IMR-90 (cell line): ENCODE measurements around the gene ADAMTS17. TPM values are rescaled to one million over a fixed set of nuclear protein-coding genes. Genes with fewer than 3 reads are reported as not detected.

ENCODE experiments used
- ATAC-seq: fragments of 200-7000 bp; cut with Tn5 transposase; 2 replicates; pipeline ENCODE4 v1.9.1; 2020; ENCODE audit warnings: low read depth, mild to moderate bottlenecking, moderate library complexity
- Bru-seq: library from RNA; stranded (reverse); fragments of 400-500 nt; gene quantifications from one replicate; lab custom pipeline; 2021; lab: Mats Ljungman, UMichigan
- BruChase-seq, 2 experiments: library from RNA; stranded (reverse); fragments of 400-500 nt; gene quantifications; one replicate each; lab custom pipeline; 2021; lab: Mats Ljungman, UMichigan
- BruUV-seq: library from RNA; stranded (reverse); fragments of 400-500 nt; replicated peaks from 2 replicates; lab custom pipeline; 2021; lab: Mats Ljungman, UMichigan
- CTCF ChIA-PET: fragments of 300-600 bp; formaldehyde crosslinking; extraction: SDS; loops from one replicate; lab custom pipeline; 2021; ENCODE audit warnings: antibody characterized with exemption; lab: Yijun Ruan, JAX
- POLR2A ChIA-PET: fragments of 300-600 bp; sonication (Branson Sonifier 250); formaldehyde crosslinking; loops from one replicate; lab custom pipeline; 2022; ENCODE audit warnings: antibody characterized with exemption; ENCODE audit not compliant: unreplicated experiment; lab: Charles Lee
- DNase-seq: peaks from one replicate; pipeline ENCODE4 v3.0.0; 2013
- H2AFZ ChIP-seq: replicated peaks from 2 replicates; pipeline ENCODE3; 2013; ENCODE audit warnings: low read length, mild to moderate bottlenecking; ENCODE audit not compliant: poor library complexity
- H2AK5ac ChIP-seq: 2 replicates; pipeline ENCODE4 v1.6.1; 2013; ENCODE audit warnings: low read depth, low read length, inconsistent platforms
- H2AK9ac ChIP-seq: replicated peaks from 2 replicates; pipeline ENCODE3; 2013; ENCODE audit warnings: mild to moderate bottlenecking, low read depth, low read length, moderate library complexity; ENCODE audit not compliant: poor library complexity
- H2BK120ac ChIP-seq: 2 replicates; pipeline ENCODE4 v1.6.1; 2013; ENCODE audit warnings: low read depth, low read length, inconsistent platforms
- H2BK15ac ChIP-seq: 3 replicates; pipeline ENCODE4 v1.6.1; 2013; ENCODE audit warnings: low read depth, low read length, inconsistent platforms
- H2BK20ac ChIP-seq: 2 replicates; pipeline ENCODE4 v1.6.1; 2013; ENCODE audit warnings: low read depth, mild to moderate bottlenecking, inconsistent platforms, low read length, moderate library complexity
- H2BK5ac ChIP-seq: 2 replicates; pipeline ENCODE4 v1.6.1; 2013; ENCODE audit warnings: mild to moderate bottlenecking, low read depth, low read length, inconsistent platforms; ENCODE audit not compliant: poor library complexity, severe bottlenecking
- H3K14ac ChIP-seq: replicated peaks from 2 replicates; pipeline ENCODE4 v1.6.1; 2013; ENCODE audit warnings: low read depth, low read length, inconsistent platforms
- H3K18ac ChIP-seq: 2 replicates; pipeline ENCODE4 v1.6.1; 2013; ENCODE audit warnings: low read depth, low read length, control low read depth
- H3K23ac ChIP-seq: 2 replicates; pipeline ENCODE4 v1.6.1; 2013; ENCODE audit warnings: low read depth, low read length, inconsistent platforms
- H3K27ac ChIP-seq: 2 replicates; pipeline ENCODE4 v1.5.1; 2013; ENCODE audit warnings: mild to moderate bottlenecking, control low read depth, low read length; ENCODE audit not compliant: insufficient read depth
- H3K27me3 ChIP-seq: 2 replicates; pipeline ENCODE4 v1.6.1; 2013; ENCODE audit warnings: low read length; ENCODE audit not compliant: control insufficient read depth, insufficient read depth
- H3K36me3 ChIP-seq: 2 replicates; pipeline ENCODE4 v1.6.1; 2013; ENCODE audit warnings: low read length, mixed read lengths; ENCODE audit not compliant: control insufficient read depth, insufficient read depth
- H3K4ac ChIP-seq: 2 replicates; pipeline ENCODE4 v1.6.1; 2013; ENCODE audit warnings: low read depth, low read length, inconsistent platforms
- H3K4me1 ChIP-seq: 2 replicates; pipeline ENCODE4 v1.6.1; 2013; ENCODE audit warnings: low read length, mixed read lengths; ENCODE audit not compliant: control insufficient read depth, insufficient read depth
- H3K4me2 ChIP-seq: 2 replicates; pipeline ENCODE4 v1.6.1; 2013; ENCODE audit warnings: low read depth, mild to moderate bottlenecking, control low read depth, low read length, moderate library complexity
- H3K4me3 ChIP-seq: 2 replicates; pipeline ENCODE4 v1.5.1; 2013; ENCODE audit warnings: low read depth, mild to moderate bottlenecking, control low read depth, low read length, moderate library complexity; ENCODE audit not compliant: insufficient read depth
- H3K56ac ChIP-seq: 2 replicates; pipeline ENCODE4 v1.6.1; 2013; ENCODE audit warnings: low read length, inconsistent platforms; ENCODE audit not compliant: insufficient read depth; ENCODE audit errors: extremely low read depth
- H3K79me1 ChIP-seq, 2 experiments: 2 replicates each; pipeline ENCODE4 v1.6.1; 2013; ENCODE audit warnings: low read length in 2 of 2, inconsistent platforms in 1 of 2, low read depth in 1 of 2
- H3K9ac ChIP-seq: 2 replicates; pipeline ENCODE4 v1.6.1; 2013; ENCODE audit warnings: low read depth, low read length, control low read depth
- H3K9me1 ChIP-seq: 2 replicates; pipeline ENCODE4 v1.6.1; 2013; ENCODE audit warnings: low read length, inconsistent platforms; ENCODE audit not compliant: insufficient read depth
- H3K9me3 ChIP-seq: 2 replicates; pipeline ENCODE4 v1.6.1; 2013; ENCODE audit warnings: low read length; ENCODE audit not compliant: control insufficient read depth, insufficient read depth
- H4K20me1 ChIP-seq: 2 replicates; pipeline ENCODE4 v1.6.1; 2013; ENCODE audit warnings: low read length, inconsistent platforms; ENCODE audit not compliant: insufficient read depth
- H4K5ac ChIP-seq: 2 replicates; pipeline ENCODE4 v1.6.1; 2013; ENCODE audit warnings: mild to moderate bottlenecking, low read depth, low read length, control low read depth
- H4K8ac ChIP-seq, 2 experiments: 2 replicates each; pipeline ENCODE4 v1.6.1; 2013; ENCODE audit warnings: low read depth in 2 of 2, low read length in 2 of 2, control low read depth in 1 of 2, inconsistent platforms in 1 of 2
- H4K91ac ChIP-seq: 2 replicates; pipeline ENCODE4 v1.6.1; 2013; ENCODE audit warnings: low read depth, low read length, inconsistent platforms; ENCODE audit not compliant: insufficient read depth
- CHD1 ChIP-seq: IDR thresholded peaks from 2 replicates; pipeline ENCODE4 v1.6.1; 2012; ENCODE audit warnings: low read depth, low read length, improper control_type of control experiment
- FOS ChIP-seq: fragments of 150-350 bp; IDR thresholded peaks from 2 replicates; pipeline ENCODE4 v1.6.1; 2016; ENCODE audit warnings: low read depth, low read length
- RAD21 ChIP-seq: IDR thresholded peaks from 2 replicates; pipeline ENCODE4 v1.6.1; 2012; ENCODE audit warnings: low read length, improper control_type of control experiment
- RCOR1 ChIP-seq: IDR thresholded peaks from 2 replicates; pipeline ENCODE4 v1.6.1; 2012; ENCODE audit warnings: mild to moderate bottlenecking, low read length, improper control_type of control experiment; ENCODE audit not compliant: insufficient replicate concordance
- WGBS, 2 experiments: methylation state at CpG; one replicate each; pipeline versions ENCODE4 v1.1.5 to v1.1.7; 2013; ENCODE audit warnings: missing lambda C conversion rate in 2 of 2; ENCODE audit not compliant: insufficient read length in 1 of 2; ENCODE audit errors: extremely low coverage in 2 of 2; 5-methylcytosine and 5-hydroxymethylcytosine counted together
- dilution Hi-C: fragments of 300-500 bp; cut with HindIII; formaldehyde crosslinking; loops from one replicate; pipeline ENCODE4 v1.14.3; 2018; ENCODE audit warnings: low sequenced_read_pairs; ENCODE audit not compliant: unreplicated experiment
- in situ Hi-C: fragments of 300-500 bp; cut with MboI; formaldehyde crosslinking; loops from 3 replicates; pipeline ENCODE4 v1.14.3; 2019; ENCODE audit warnings: low sequenced_read_pairs, inconsistent platforms, mixed read lengths
- intact Hi-C: fragments of 100-400 bp; cut with micrococcal nuclease; formaldehyde crosslinking; loops from 2 replicates; pipeline ENCODE4 v1.10.0; 2022
- long read RNA-seq: library from polyadenylated mRNA; unstranded; transcript quantifications from one replicate; pipeline ENCODE4 v2.0.0, GENCODE V29; 2021; ENCODE audit not compliant: unreplicated experiment
- polyA plus RNA-seq, 3 experiments: library from polyadenylated mRNA; depleted of rRNA; stranded (reverse); fragments of >200 nt; gene quantifications; 2 replicates each; pipeline ENCODE4 v1.2.3, GENCODE V29; 2012; ENCODE audit warnings: low replicate concordance in 1 of 3
- total RNA-seq: library from RNA; depleted of rRNA; stranded (reverse); fragments of >200 nt; gene quantifications from 2 replicates; pipeline ENCODE4 v1.2.3, GENCODE V29; 2012; rRNA removed
- TF ChIP-seq, protein P1 (sequence below): conservative IDR thresholded peaks from 2 replicates; pipeline ENCODE4 v1.5.1; 2012; ENCODE audit warnings: mild to moderate bottlenecking, low read depth, low read length, improper control_type of control experiment
- TF ChIP-seq, protein P2 (sequence below): fragments of 150-350 bp; IDR thresholded peaks from 2 replicates; pipeline ENCODE4 v1.6.1; 2016; ENCODE audit warnings: low read depth, mild to moderate bottlenecking, low read length, moderate library complexity, borderline replicate concordance
- TF ChIP-seq, protein P3 (sequence below): fragments of 150-350 bp; IDR thresholded peaks from 2 replicates; pipeline ENCODE4 v1.6.1; 2017; ENCODE audit warnings: mild to moderate bottlenecking, antibody characterized with exemption, low read length, low read depth

ADAMTS17 gene, protein sequence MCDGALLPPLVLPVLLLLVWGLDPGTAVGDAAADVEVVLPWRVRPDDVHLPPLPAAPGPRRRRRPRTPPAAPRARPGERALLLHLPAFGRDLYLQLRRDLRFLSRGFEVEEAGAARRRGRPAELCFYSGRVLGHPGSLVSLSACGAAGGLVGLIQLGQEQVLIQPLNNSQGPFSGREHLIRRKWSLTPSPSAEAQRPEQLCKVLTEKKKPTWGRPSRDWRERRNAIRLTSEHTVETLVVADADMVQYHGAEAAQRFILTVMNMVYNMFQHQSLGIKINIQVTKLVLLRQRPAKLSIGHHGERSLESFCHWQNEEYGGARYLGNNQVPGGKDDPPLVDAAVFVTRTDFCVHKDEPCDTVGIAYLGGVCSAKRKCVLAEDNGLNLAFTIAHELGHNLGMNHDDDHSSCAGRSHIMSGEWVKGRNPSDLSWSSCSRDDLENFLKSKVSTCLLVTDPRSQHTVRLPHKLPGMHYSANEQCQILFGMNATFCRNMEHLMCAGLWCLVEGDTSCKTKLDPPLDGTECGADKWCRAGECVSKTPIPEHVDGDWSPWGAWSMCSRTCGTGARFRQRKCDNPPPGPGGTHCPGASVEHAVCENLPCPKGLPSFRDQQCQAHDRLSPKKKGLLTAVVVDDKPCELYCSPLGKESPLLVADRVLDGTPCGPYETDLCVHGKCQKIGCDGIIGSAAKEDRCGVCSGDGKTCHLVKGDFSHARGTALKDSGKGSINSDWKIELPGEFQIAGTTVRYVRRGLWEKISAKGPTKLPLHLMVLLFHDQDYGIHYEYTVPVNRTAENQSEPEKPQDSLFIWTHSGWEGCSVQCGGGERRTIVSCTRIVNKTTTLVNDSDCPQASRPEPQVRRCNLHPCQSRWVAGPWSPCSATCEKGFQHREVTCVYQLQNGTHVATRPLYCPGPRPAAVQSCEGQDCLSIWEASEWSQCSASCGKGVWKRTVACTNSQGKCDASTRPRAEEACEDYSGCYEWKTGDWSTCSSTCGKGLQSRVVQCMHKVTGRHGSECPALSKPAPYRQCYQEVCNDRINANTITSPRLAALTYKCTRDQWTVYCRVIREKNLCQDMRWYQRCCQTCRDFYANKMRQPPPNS
- total RNA-seq (0.28 TPM in 1 of 2 replicates, not detected in the other), polyA plus RNA-seq (2012; rRNA removed) (0.03 and 0.09 TPM in 2 replicates), Bru-seq, nascent RNA (percentile 7 among the genes with signal in this experiment), BruChase-seq, experiment 1, labeled RNA remaining after a 6-hour chase (percentile 6 among the genes with signal in this experiment), BruChase-seq, experiment 2, labeled RNA remaining after a 2-hour chase (percentile 7 among the genes with signal in this experiment)
- polyA plus RNA-seq (2012; cell fraction: cytosol; rRNA removed) = 0.01 and 0.02 TPM in 2 replicates
- 0.03 and 0.06 TPM in 2 replicates for polyA plus RNA-seq (2012; cell fraction: nucleus; rRNA removed; ENCODE audit: low replicate concordance)
- long read RNA-seq = 0 reads

DNA sequence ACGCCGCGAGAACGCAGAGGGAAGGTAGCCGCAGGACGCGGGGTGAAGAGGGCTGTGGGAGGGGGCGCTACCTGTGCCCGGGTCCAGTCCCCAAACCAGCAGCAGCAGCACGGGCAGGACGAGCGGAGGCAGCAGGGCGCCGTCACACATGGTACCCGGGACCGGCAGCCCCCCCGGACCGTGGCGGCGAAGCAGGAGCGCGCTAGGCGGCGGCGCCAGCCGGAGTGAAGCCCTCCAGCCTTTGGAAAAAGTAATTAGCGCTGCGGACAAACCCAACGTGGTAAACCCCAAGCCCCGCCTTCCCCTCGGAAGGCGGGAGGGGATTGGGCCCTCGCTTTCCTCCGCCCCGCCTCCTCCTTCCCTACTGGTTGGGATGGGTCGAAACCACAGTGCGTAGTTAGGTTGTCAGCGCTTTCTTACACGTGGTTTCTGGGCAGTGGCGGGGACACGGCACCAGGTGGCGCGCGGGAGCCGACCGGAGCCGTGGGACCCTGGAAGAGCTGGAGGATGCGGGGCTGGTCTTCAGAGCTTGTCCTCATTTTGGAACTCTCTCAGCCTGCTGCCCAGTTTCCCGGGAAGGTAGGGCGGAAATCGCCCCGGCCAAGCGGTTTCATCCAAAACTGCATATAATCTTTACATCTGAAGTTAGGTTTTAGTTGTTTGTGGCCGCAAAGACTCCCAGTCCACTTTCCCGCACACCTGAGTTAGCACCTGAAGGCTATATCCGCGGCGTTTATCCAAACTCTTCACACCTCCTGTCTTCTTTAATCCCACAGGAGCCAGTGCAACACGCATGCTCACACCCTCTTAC, at the start of gene ADAMTS17:
Gene ADAMTS17 (minus strand): TSS at position 226 of the 811 bp plus-strand sequence. CDS start 76 bp downstream, at position 150.
- H3K56ac ChIP-seq = no peak within 1 kb of the TSS
- H4K5ac ChIP-seq = no peak within 1 kb of the TSS
- no peak within 1 kb of the TSS for H2BK120ac ChIP-seq
- H4K8ac ChIP-seq = no peak within 1 kb of the TSS
- POLR2A ChIA-PET = no interaction called here
- in situ Hi-C loops (no loop called here), dilution Hi-C loops (no loop called here), intact Hi-C loops (no loop called here)
- no peak within 1 kb of the TSS for H3K18ac ChIP-seq
- no peak within 1 kb of the TSS for H4K91ac ChIP-seq
- H3K4me2 ChIP-seq = no peak within 1 kb of the TSS
- no peak within 1 kb of the TSS for H2AK5ac ChIP-seq
- no peaks in the 10 kb centered on the region for H3K9me1 ChIP-seq
- H3K27me3 ChIP-seq = peaks cover 8% of the 10 kb centered on the region
- no peaks in the 10 kb centered on the region for H3K79me1 ChIP-seq
- no peaks in the 10 kb centered on the region for H4K20me1 ChIP-seq
- DNase-seq (peak; percentile 39), ATAC-seq (peak; percentile 75)
- H2BK15ac ChIP-seq = no peak within 1 kb of the TSS
- 3% methylated on average over 16 of the region's 59 CpGs; no CpG with 5 or more reads in 1 of the 2 experiments for WGBS, 2 experiments
- H3K9me3 ChIP-seq = no peaks in the 10 kb centered on the region
- H3K4ac ChIP-seq = no peak within 1 kb of the TSS
- H3K36me3 ChIP-seq = no peaks in the 10 kb centered on the region
- H3K23ac ChIP-seq = no peak within 1 kb of the TSS
- no peak within 1 kb of the TSS for H3K4me3 ChIP-seq
- H3K9ac ChIP-seq = no peak within 1 kb of the TSS
- no peak within 1 kb of the TSS for H2BK20ac ChIP-seq
- H3K27ac ChIP-seq = no peak within 1 kb of the TSS
- CTCF ChIA-PET = no interaction called here
- no peak within 1 kb of the TSS for H2AK9ac ChIP-seq
- no peak within 1 kb of the TSS for H2BK5ac ChIP-seq
- no peak within 1 kb of the TSS for H3K14ac ChIP-seq
- peak within 1 kb of the TSS; percentile 73 for H2AFZ ChIP-seq
- no TSS peak for BruUV-seq
- no peaks in the 10 kb centered on the region for H3K4me1 ChIP-seq
- TF ChIP-seq FOS (no peak), RCOR1 (no peak), RAD21 (peak; percentile 40), CHD1 (no peak)
- TF ChIP-seq, protein P1, sequence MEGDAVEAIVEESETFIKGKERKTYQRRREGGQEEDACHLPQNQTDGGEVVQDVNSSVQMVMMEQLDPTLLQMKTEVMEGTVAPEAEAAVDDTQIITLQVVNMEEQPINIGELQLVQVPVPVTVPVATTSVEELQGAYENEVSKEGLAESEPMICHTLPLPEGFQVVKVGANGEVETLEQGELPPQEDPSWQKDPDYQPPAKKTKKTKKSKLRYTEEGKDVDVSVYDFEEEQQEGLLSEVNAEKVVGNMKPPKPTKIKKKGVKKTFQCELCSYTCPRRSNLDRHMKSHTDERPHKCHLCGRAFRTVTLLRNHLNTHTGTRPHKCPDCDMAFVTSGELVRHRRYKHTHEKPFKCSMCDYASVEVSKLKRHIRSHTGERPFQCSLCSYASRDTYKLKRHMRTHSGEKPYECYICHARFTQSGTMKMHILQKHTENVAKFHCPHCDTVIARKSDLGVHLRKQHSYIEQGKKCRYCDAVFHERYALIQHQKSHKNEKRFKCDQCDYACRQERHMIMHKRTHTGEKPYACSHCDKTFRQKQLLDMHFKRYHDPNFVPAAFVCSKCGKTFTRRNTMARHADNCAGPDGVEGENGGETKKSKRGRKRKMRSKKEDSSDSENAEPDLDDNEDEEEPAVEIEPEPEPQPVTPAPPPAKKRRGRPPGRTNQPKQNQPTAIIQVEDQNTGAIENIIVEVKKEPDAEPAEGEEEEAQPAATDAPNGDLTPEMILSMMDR = peak; percentile 59
- TF ChIP-seq, protein P2, sequence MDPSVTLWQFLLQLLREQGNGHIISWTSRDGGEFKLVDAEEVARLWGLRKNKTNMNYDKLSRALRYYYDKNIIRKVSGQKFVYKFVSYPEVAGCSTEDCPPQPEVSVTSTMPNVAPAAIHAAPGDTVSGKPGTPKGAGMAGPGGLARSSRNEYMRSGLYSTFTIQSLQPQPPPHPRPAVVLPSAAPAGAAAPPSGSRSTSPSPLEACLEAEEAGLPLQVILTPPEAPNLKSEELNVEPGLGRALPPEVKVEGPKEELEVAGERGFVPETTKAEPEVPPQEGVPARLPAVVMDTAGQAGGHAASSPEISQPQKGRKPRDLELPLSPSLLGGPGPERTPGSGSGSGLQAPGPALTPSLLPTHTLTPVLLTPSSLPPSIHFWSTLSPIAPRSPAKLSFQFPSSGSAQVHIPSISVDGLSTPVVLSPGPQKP = no peak
- TF ChIP-seq, protein P3, sequence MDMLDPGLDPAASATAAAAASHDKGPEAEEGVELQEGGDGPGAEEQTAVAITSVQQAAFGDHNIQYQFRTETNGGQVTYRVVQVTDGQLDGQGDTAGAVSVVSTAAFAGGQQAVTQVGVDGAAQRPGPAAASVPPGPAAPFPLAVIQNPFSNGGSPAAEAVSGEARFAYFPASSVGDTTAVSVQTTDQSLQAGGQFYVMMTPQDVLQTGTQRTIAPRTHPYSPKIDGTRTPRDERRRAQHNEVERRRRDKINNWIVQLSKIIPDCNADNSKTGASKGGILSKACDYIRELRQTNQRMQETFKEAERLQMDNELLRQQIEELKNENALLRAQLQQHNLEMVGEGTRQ = peak; percentile 8; the same call in 1 of the 2 replicates
